Left lung (tissue), 10 donors: ENCODE measurements around the gene DGCR2. TPM values are rescaled to one million over a fixed set of nuclear protein-coding genes. Genes with fewer than 3 reads are reported as not detected.

Experiments used
- ATAC-seq: fragments of 200-7000 bp; cut with Tn5 transposase; one replicate; pipeline ENCODE4 v1.9.1; 2020; ENCODE audit warnings: moderate library complexity
- DNase-seq, 4 donors: peaks; one replicate each; pipeline ENCODE4 v3.0.0-alpha.2; 2013 to 2020
- H3K27ac ChIP-seq, 2 donors: fragments of 200-600 bp; sonication (generic) in 1 of 2; one replicate each; pipeline versions ENCODE4 v1.5.0 to v1.8.0; 2020 to 2021
- H3K27me3 ChIP-seq, 2 donors: fragments of 200-600 bp; sonication (generic) in 1 of 2; one replicate each; pipeline versions ENCODE4 v1.5.0 to v1.8.0; 2020 to 2021
- H3K36me3 ChIP-seq, 2 donors: fragments of 200-600 bp; sonication (generic) in 1 of 2; one replicate each; pipeline versions ENCODE4 v1.5.0 to v1.8.0; 2020 to 2021
- H3K4me1 ChIP-seq, 2 donors: fragments of 200-600 bp; one replicate each; pipeline ENCODE4 v1.8.0; 2021
- H3K4me3 ChIP-seq, 2 donors: fragments of 200-600 bp; sonication (generic) in 1 of 2; one replicate each; pipeline versions ENCODE4 v1.5.0 to v1.8.0; 2020 to 2021; ENCODE audit warnings: mild to moderate bottlenecking in 1 of 2
- H3K9me3 ChIP-seq, 2 donors: fragments of 200-600 bp; sonication (generic) in 1 of 2; one replicate each; pipeline versions ENCODE4 v1.5.0 to v1.8.0; 2020 to 2021
- intact Hi-C, 2 donors: fragments of 100-400 bp; cut with DNase I; formaldehyde crosslinking; loops; one replicate each; pipeline versions ENCODE4 v1.11.2 to v1.14.2; 2022
- polyA plus RNA-seq, 6 donors: library from polyadenylated mRNA; unstranded; fragments of 120-200 nt; gene quantifications; one replicate each; pipeline ENCODE4 v1.2.1, GENCODE V29; 2013; ENCODE audit not compliant: insufficient read length in 6 of 6
- total RNA-seq, 2 donors: library from RNA; stranded (reverse); fragmentation: NEBNext Ultra II Directional; extraction: Animal tissue kit (Norgen Biotek cat#: 25700); gene quantifications; one replicate each; pipeline ENCODE4 v1.2.1, GENCODE V29; 2021
- TF ChIP-seq, protein P1 (sequence below), 2 donors: fragments of 200-600 bp; sonication (generic) in 1 of 2; IDR thresholded peaks; one replicate each; pipeline versions ENCODE4 v1.5.0 to v1.8.0; 2021; ENCODE audit warnings: antibody characterized with exemption in 2 of 2
- donor health status: DM: no; HTN: yes; CAD: no.
- donor health status: DM: no; HTN: no; CAD: no.

Gene DGCR2
- total and polyA plus RNA-seq, 8 donors = 55.8 to 87.0 (median 68.2) TPM

DNA sequence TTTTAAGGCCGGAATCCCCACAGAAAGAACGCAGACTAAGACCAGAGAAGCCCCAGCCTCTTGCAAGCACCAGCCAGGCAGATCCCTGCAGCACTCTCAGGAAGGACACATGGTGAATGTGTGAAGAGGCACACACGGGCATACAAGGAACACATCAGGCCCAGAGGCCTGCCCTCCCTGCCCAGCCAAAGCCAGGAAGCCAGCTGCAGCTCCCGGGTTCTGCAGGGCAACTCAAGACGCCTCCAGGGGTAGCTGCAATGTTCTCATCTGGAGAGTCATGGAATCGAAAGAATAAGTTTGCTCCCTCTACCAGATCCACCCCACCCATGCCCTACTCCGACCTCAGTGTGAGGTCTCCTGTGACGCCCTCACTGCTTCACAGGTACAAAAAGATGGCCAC lies 2.3 kb downstream of the DGCR2 start:
- Histone ChIP-seq H3K27me3 (no peaks in the 10 kb centered on the region), H3K36me3 (no peaks in the 10 kb centered on the region), H3K4me3 (no peak overlapping the region), H3K27ac (no peak overlapping the region), H3K4me1 (peaks cover 31 to 73% of the 10 kb centered on the region in 2 donors), H3K9me3 (no peaks in the 10 kb centered on the region)
- no peak for DNase-seq
- no peak for ATAC-seq
- intact Hi-C loops = no loop called here
- TF ChIP-seq, protein P1, sequence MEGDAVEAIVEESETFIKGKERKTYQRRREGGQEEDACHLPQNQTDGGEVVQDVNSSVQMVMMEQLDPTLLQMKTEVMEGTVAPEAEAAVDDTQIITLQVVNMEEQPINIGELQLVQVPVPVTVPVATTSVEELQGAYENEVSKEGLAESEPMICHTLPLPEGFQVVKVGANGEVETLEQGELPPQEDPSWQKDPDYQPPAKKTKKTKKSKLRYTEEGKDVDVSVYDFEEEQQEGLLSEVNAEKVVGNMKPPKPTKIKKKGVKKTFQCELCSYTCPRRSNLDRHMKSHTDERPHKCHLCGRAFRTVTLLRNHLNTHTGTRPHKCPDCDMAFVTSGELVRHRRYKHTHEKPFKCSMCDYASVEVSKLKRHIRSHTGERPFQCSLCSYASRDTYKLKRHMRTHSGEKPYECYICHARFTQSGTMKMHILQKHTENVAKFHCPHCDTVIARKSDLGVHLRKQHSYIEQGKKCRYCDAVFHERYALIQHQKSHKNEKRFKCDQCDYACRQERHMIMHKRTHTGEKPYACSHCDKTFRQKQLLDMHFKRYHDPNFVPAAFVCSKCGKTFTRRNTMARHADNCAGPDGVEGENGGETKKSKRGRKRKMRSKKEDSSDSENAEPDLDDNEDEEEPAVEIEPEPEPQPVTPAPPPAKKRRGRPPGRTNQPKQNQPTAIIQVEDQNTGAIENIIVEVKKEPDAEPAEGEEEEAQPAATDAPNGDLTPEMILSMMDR (IDR thresholded peaks at IDR 0.05) = no peak

DNA sequence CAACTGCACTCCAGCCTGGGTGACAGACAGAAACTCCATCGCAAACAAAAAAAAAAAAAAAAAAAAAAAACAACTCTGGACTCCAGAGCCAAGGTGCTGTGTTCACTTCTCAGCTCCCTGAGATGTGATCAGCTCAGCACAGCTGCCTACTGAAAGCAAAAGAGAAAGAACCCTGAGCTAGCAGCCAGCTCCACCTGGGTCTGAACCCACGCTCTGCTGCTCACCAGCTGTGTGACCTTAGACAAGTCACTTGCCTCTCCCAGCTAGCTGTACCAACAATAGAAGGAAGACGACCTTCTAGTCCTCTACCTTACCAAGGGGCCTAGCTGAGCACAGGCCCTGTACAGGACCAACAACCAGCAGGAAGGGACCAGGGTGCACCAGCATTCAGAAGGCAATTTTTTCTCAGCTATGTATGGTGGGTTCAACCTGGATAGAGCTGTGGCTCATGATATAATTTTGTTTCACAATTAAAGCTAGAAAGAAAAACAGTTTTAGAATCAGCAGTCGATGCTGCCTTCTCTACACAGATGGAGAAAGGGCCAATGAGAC lies 3.8 kb downstream of the DGCR2 start:
- peaks cover 31 to 82% of the 10 kb centered on the region in 2 donors for H3K4me1 ChIP-seq
- DNase-seq = no peak

GRCh38 chr22:19117111-19117512 lies 5.1 kb downstream of the DGCR2 start:
- Histone ChIP-seq H3K4me1 (peaks cover 31 to 74% of the 10 kb centered on the region in 2 donors), H3K27me3 (no peaks in the 10 kb centered on the region), H3K4me3 (no peak overlapping the region), H3K9me3 (no peaks in the 10 kb centered on the region), H3K27ac (peak overlapping the region in 1 of 2 donors; percentile 7), H3K36me3 (no peaks in the 10 kb centered on the region)
- TF ChIP-seq, protein P1 (IDR thresholded peaks at IDR 0.05) = no peak
- DNase-seq (no peak), ATAC-seq (peak; percentile 34)
- intact Hi-C loops = no loop called here

More for the DNA sequence above, 3.8 kb downstream of the DGCR2 start:
- intact Hi-C loops = no loop called here
- H3K4me3 ChIP-seq = no peak overlapping the region
- H3K27me3 ChIP-seq = no peaks in the 10 kb centered on the region
- TF ChIP-seq, protein P1 (IDR thresholded peaks at IDR 0.05) = no peak
- H3K9me3 ChIP-seq = no peaks in the 10 kb centered on the region
- no peak for ATAC-seq
- H3K27ac ChIP-seq = no peak overlapping the region
- no peaks in the 10 kb centered on the region for H3K36me3 ChIP-seq

DNA sequence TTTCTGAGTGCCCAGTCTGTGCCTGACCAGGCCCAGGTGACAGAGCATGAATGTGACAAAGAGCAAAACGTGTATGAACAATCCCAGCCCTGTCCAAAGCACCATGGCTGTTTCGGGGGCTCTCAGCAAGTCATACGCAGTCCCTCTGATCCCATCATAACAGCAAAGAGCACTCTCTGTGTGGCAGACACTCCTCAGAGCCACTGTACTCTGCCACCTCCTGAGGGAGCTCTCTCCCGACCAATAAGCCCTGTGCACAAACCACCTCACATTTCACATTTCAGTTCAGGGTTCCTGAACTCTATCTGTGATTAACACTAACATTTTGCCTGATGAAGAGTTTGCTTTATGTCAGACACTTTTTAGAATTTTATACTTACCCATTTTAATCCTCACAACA lies 6.6 kb downstream of the DGCR2 start:
- Histone ChIP-seq H3K27ac (no peak overlapping the region), H3K27me3 (no peaks in the 10 kb centered on the region), H3K36me3 (no peaks in the 10 kb centered on the region), H3K4me1 (peaks cover 26 to 78% of the 10 kb centered on the region in 2 donors), H3K9me3 (no peaks in the 10 kb centered on the region), H3K4me3 (no peak overlapping the region)
- TF ChIP-seq, protein P1 (IDR thresholded peaks at IDR 0.05) = no peak
- intact Hi-C loops = no loop called here
- ATAC-seq (no peak), DNase-seq (no peak)

DNA sequence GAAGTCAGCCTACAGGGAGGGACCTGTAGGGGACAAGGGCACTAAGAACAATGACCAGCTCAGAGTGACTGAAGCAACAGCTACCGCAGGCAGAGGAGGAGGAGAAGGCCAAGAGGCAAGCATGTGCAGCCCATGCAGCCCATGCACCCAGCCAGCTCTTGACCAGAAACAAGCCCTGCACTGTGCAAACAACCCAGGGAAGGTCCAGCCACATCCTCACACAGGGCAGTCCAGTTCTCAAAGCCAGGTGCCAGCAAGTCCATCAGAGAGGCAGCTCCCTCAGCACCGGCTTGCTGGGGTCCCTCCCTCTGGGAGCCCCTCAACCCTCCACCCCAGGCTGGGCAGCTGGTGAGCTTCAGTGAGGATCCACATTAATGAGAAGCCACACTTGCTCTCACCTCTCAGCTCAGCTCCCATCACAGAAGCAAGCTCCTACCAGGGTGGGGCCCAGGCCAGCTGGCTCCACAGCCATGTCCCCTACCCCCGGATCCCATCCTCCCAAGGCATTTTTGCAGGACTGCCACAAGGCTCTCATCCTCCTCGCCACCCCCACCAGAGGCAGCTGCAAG lies 7.1 kb downstream of the DGCR2 start:
- TF ChIP-seq, protein P1 (IDR thresholded peaks at IDR 0.05) = no peak
- ATAC-seq = no peak
- H3K4me3 ChIP-seq = no peak overlapping the region
- intact Hi-C loops = no loop called here
- H3K9me3 ChIP-seq = no peaks in the 10 kb centered on the region
- H3K27ac ChIP-seq = no peak overlapping the region
- no peaks in the 10 kb centered on the region for H3K36me3 ChIP-seq
- no peak for DNase-seq
- H3K4me1 ChIP-seq = peaks cover 26 to 78% of the 10 kb centered on the region in 2 donors
- H3K27me3 ChIP-seq = no peaks in the 10 kb centered on the region
